Measurements from ENCODE around the gene ZNRF2.
A peak's percentile ranks its signal among the peaks of the same experiment; 100 is the strongest.

The ZNRF2 gene

GRCh38 chr7:30284298-30285066 lies at the start of gene ZNRF2:
TSS of gene ZNRF2 (plus strand) at chr7:30284597. CDS start at chr7:30285358, 761 bp downstream.
- peak; percentile 94 for DNase-seq (ENCODE audit: low read depth)

- no peak for DNase-seq (ENCODE audit: low read depth)
These were observed 47.1 kb upstream of the ZNRF2 start for GRCh38 chr7:30237271-30237695.

GRCh38 chr7:30238721-30239441 lies 45.5 kb upstream of the ZNRF2 start:
- DNase-seq (ENCODE audit: low read depth) = peak; percentile 22

GRCh38 chr7:30240106-30240800 lies 44.1 kb upstream of the ZNRF2 start:
- no peak for DNase-seq (ENCODE audit: low read depth)

GRCh38 chr7:30241767-30242166 lies 42.6 kb upstream of the ZNRF2 start:
- DNase-seq (ENCODE audit: low read depth) = no peak

- DNase-seq (ENCODE audit: low read depth) = no peak
These were observed 40.1 kb upstream of the ZNRF2 start for GRCh38 chr7:30244340-30244739.

GRCh38 chr7:30245913-30246312 lies 38.5 kb upstream of the ZNRF2 start:
- no peak for DNase-seq (ENCODE audit: low read depth)

- no peak for DNase-seq (ENCODE audit: low read depth)
These were observed 38.0 kb upstream of the ZNRF2 start for GRCh38 chr7:30246392-30246791.

- no peak for DNase-seq (ENCODE audit: low read depth)
These were observed 36.6 kb upstream of the ZNRF2 start for GRCh38 chr7:30247541-30248401.

GRCh38 chr7:30249316-30249715 lies 35.1 kb upstream of the ZNRF2 start:
- no peak for DNase-seq (ENCODE audit: low read depth)

GRCh38 chr7:30249986-30250774 lies 34.2 kb upstream of the ZNRF2 start:
- DNase-seq (ENCODE audit: low read depth) = no peak

GRCh38 chr7:30251708-30252329 lies 32.6 kb upstream of the ZNRF2 start:
- no peak for DNase-seq (ENCODE audit: low read depth)

- DNase-seq (ENCODE audit: low read depth) = no peak
These were observed 31.3 kb upstream of the ZNRF2 start for GRCh38 chr7:30252885-30253795.

GRCh38 chr7:30253796-30254165 lies 30.6 kb upstream of the ZNRF2 start:
- DNase-seq (ENCODE audit: low read depth) = no peak

- DNase-seq (ENCODE audit: low read depth) = no peak
These were observed 30.1 kb upstream of the ZNRF2 start for GRCh38 chr7:30254248-30254647.

GRCh38 chr7:30254717-30255063 lies 29.7 kb upstream of the ZNRF2 start:
- no peak for DNase-seq (ENCODE audit: low read depth)

GRCh38 chr7:30255064-30255769 lies 29.2 kb upstream of the ZNRF2 start:
- no peak for DNase-seq (ENCODE audit: low read depth)

- no peak for DNase-seq (ENCODE audit: low read depth)
These were observed 28.0 kb upstream of the ZNRF2 start for GRCh38 chr7:30256349-30256858.

- no peak for DNase-seq (ENCODE audit: low read depth)
These were observed 24.1 kb upstream of the ZNRF2 start for GRCh38 chr7:30260246-30260768.
